HG03108 (cell line): ENCODE measurements around the gene PSMB5.

Source experiments
- ATAC-seq: cut with Tn5 transposase; IDR thresholded peaks from one replicate; pipeline ENCODE4 v1.9.1; 2021; ENCODE audit warnings: moderate library complexity; ENCODE audit not compliant: unreplicated experiment

Gene PSMB5

GRCh38 chr14:23034498-23035302 is at the start of gene PSMB5:
PSMB5 (minus strand) TSS chr14:23034900; CDS start chr14:23034881, 19 bp downstream.
- peak; percentile 96 for ATAC-seq

- no peak for ATAC-seq
These were observed 45.8 kb upstream of the PSMB5 start for GRCh38 chr14:23080474-23080873.

GRCh38 chr14:23079716-23080115 is 45.0 kb upstream of the PSMB5 start:
- no peak for ATAC-seq

- no peak for ATAC-seq
These were observed 44.0 kb upstream of the PSMB5 start for GRCh38 chr14:23078692-23079116.

GRCh38 chr14:23077962-23078361 is 43.3 kb upstream of the PSMB5 start:
- no peak for ATAC-seq

- no peak for ATAC-seq
These were observed 42.2 kb upstream of the PSMB5 start for GRCh38 chr14:23076785-23077408.

- no peak for ATAC-seq
These were observed 40.2 kb upstream of the PSMB5 start for GRCh38 chr14:23074906-23075305.

- no peak for ATAC-seq
These were observed 37.3 kb upstream of the PSMB5 start for GRCh38 chr14:23071921-23072539.

- ATAC-seq: peak; percentile 85
These were observed 36.7 kb upstream of the PSMB5 start for GRCh38 chr14:23071244-23071920.

GRCh38 chr14:23070262-23071129 is 35.8 kb upstream of the PSMB5 start:
- ATAC-seq: no peak

- ATAC-seq: no peak
These were observed 34.7 kb upstream of the PSMB5 start for GRCh38 chr14:23069413-23069806.

- ATAC-seq: peak; percentile 60
These were observed 34.2 kb upstream of the PSMB5 start for GRCh38 chr14:23068789-23069412.

- ATAC-seq: no peak
These were observed 33.4 kb upstream of the PSMB5 start for GRCh38 chr14:23067847-23068788.

- ATAC-seq: no peak
These were observed 32.4 kb upstream of the PSMB5 start for GRCh38 chr14:23066855-23067744.

GRCh38 chr14:23066368-23066767 is 31.7 kb upstream of the PSMB5 start:
- no peak for ATAC-seq

GRCh38 chr14:23063601-23064000 is 28.9 kb upstream of the PSMB5 start:
- no peak for ATAC-seq

- ATAC-seq: no peak
These were observed 27.3 kb upstream of the PSMB5 start for GRCh38 chr14:23062002-23062401.
